ENCODE measurements around the gene CCDC85C. TPM values are rescaled to one million over a fixed set of nuclear protein-coding genes. Genes with fewer than 3 reads are reported as not detected.

CCDC85C gene
- total RNA-seq, 2 experiments from 2014 or later = 6.4 to 15.0 TPM

- TF ChIP-seq EZH2phosphoT487 (IDR thresholded peaks at IDR 0.05; ENCODE audit: borderline replicate concordance, low read depth, low read length) (no peak), CTCF (conservative IDR thresholded peaks at IDR 0.05; ENCODE audit: low read length) (no peak)
- Histone ChIP-seq H3K27ac (ENCODE audit: low read depth, low read length, poor library complexity, severe bottlenecking) (no peak overlapping the region), H3K9me2 (ENCODE audit: insufficient read depth, low read length) (no peaks in the 10 kb centered on the region), H3K4me3 (ENCODE audit: low read depth, low read length, poor library complexity, severe bottlenecking) (no peak overlapping the region), H3K4me1 (ENCODE audit: insufficient read depth, low read length, poor library complexity, severe bottlenecking) (peaks cover 27% of the 10 kb centered on the region), H4K20me1 (ENCODE audit: insufficient read depth, low read length) (no peaks in the 10 kb centered on the region), H3K36me3 (ENCODE audit: insufficient read depth, low read length) (no peaks in the 10 kb centered on the region), H3K9me3 (ENCODE audit: low read length) (no peaks in the 10 kb centered on the region), H3K4me2 (ENCODE audit: low read length) (peak overlapping the region; percentile 82), H3K79me2 (ENCODE audit: insufficient read depth, low read depth, low read length) (no peaks in the 10 kb centered on the region), H2AFZ (ENCODE audit: low read length) (no peak overlapping the region)
- intact Hi-C loops (cut with micrococcal nuclease; ENCODE audit: unreplicated experiment) = no loop called here
- no peak for DNase-seq (ENCODE audit: low spot score)
- ChIA-PET POLR2A (interaction anchor here (0.6 to 1.4 kb wide), 3 partner anchors 12 to 79 kb away, joined by 3 to 5 read pairs (median 3); no protein-coding TSS in a partner anchor), CTCF (ENCODE audit: unreplicated experiment) (no interaction called here)
- no TSS peak for BruUV-seq (replicated peaks)
Measured at GRCh38 chr14:99606359-99606758, 2.4 kb upstream of the CCDC85C start.

GRCh38 chr14:99605299-99605961 lies 1.4 kb upstream of the CCDC85C start:
- no peaks in the 10 kb centered on the region for H3K36me3 ChIP-seq (ENCODE audit: insufficient read depth, low read length)
- intact Hi-C loops (cut with micrococcal nuclease; ENCODE audit: unreplicated experiment) = loop anchor here (2.0 kb wide), 1 partner anchor 33 kb away; no protein-coding TSS in a partner anchor
- DNase-seq (ENCODE audit: low spot score) = peak; percentile 87
- peak overlapping the region; percentile 88 for H2AFZ ChIP-seq (ENCODE audit: low read length)
- BruUV-seq (replicated peaks) = no TSS peak
- no peaks in the 10 kb centered on the region for H3K9me2 ChIP-seq (ENCODE audit: insufficient read depth, low read length)
- TF ChIP-seq EZH2phosphoT487 (IDR thresholded peaks at IDR 0.05; ENCODE audit: borderline replicate concordance, low read depth, low read length) = no peak
- no peak for TF ChIP-seq CTCF (conservative IDR thresholded peaks at IDR 0.05; ENCODE audit: low read length)
- H3K4me3 ChIP-seq (ENCODE audit: low read depth, low read length, poor library complexity, severe bottlenecking) = peak overlapping the region; percentile 90
- H3K4me1 ChIP-seq (ENCODE audit: insufficient read depth, low read length, poor library complexity, severe bottlenecking) = peaks cover 27% of the 10 kb centered on the region
- no peaks in the 10 kb centered on the region for H3K9me3 ChIP-seq (ENCODE audit: low read length)
- no peaks in the 10 kb centered on the region for H4K20me1 ChIP-seq (ENCODE audit: insufficient read depth, low read length)
- ChIA-PET CTCF (ENCODE audit: unreplicated experiment) (interaction anchor here (0.6 kb wide), 1 partner anchor 32 kb away, joined by 6 read pairs; no protein-coding TSS in a partner anchor), POLR2A (interaction anchor here (0.6 to 1.4 kb wide), 8 partner anchors 11 to 125 kb away, joined by 3 to 6 read pairs (median 4); partner anchors contain the start of genes CCNK and SETD3)
- peak overlapping the region; percentile 82 for H3K4me2 ChIP-seq (ENCODE audit: low read length)
- no peaks in the 10 kb centered on the region for H3K79me2 ChIP-seq (ENCODE audit: insufficient read depth, low read depth, low read length)
- peak overlapping the region; percentile 74 for H3K27ac ChIP-seq (ENCODE audit: low read depth, low read length, poor library complexity, severe bottlenecking)

Measured in OCI-LY7 (cell line).